Measurements from ENCODE around the gene RAB11FIP5.

Gene RAB11FIP5

DNA sequence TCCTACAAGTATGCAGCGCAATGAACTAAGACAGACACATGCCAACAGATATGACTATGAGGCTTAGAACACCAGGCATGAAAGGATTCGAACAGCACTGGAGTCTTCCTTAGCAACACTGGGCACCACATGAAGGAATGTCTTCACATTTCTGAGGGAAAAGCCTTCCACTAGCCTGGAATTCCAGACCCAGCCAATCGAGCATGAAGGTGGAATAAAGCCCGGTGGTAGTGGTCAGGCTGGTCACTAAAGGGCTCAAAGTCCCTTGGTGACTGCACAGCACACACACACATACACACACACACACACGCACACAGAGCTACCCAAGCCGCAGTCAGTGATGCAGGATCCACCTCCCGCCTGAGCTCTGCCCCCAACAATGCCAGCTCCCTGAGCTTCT, 21.6 kb downstream of the RAB11FIP5 start:
- DNase-seq (ENCODE audit: low read depth) = peak; percentile 83
- H3K4me3 ChIP-seq (ENCODE audit: low read length) = no peak overlapping the region
- TF ChIP-seq, protein P1, sequence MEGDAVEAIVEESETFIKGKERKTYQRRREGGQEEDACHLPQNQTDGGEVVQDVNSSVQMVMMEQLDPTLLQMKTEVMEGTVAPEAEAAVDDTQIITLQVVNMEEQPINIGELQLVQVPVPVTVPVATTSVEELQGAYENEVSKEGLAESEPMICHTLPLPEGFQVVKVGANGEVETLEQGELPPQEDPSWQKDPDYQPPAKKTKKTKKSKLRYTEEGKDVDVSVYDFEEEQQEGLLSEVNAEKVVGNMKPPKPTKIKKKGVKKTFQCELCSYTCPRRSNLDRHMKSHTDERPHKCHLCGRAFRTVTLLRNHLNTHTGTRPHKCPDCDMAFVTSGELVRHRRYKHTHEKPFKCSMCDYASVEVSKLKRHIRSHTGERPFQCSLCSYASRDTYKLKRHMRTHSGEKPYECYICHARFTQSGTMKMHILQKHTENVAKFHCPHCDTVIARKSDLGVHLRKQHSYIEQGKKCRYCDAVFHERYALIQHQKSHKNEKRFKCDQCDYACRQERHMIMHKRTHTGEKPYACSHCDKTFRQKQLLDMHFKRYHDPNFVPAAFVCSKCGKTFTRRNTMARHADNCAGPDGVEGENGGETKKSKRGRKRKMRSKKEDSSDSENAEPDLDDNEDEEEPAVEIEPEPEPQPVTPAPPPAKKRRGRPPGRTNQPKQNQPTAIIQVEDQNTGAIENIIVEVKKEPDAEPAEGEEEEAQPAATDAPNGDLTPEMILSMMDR (conservative IDR thresholded peaks at IDR 0.05; ENCODE audit: low read length) = no peak

DNA sequence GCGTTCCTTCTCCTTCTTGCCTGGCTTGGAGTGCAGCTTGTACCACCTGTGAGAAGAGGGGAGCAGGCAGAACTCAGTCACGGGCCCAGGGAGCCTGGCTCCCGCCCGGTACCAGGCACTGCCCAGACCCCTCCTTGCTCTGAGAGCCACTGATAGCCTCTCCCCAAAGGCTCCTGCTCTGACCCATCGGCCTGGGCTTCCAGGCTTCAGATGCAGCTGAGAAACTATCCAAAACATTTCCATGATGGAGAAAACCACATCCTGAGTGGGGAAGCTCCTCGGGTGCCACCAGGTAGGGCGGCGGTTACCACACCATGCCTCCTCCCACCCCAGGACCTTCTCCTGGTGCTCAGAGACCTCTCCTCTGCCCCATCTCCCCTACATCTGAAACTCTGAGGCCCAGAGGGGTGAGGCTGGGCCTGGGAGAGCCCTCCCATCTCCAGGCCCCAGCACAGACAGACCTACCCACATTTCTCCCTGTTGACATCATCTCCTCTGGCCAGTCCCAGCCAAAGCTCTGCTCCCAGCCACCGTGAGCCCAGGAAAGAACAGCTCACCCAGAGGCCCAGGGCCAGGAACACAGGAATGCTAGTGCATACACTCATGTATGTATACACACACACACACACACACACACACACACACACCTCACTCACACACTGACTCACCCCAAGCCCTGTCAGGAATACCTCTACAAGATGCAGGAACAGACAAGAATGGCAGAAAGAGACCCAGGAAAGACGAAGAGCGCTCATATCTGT, 23.3 kb downstream of the RAB11FIP5 start:
- TF ChIP-seq, protein P1 (conservative IDR thresholded peaks at IDR 0.05; ENCODE audit: low read length) = no peak
- peak overlapping the region; percentile 34 for H3K4me3 ChIP-seq (ENCODE audit: low read length)
- DNase-seq (ENCODE audit: low read depth) = peak; percentile 99

DNA sequence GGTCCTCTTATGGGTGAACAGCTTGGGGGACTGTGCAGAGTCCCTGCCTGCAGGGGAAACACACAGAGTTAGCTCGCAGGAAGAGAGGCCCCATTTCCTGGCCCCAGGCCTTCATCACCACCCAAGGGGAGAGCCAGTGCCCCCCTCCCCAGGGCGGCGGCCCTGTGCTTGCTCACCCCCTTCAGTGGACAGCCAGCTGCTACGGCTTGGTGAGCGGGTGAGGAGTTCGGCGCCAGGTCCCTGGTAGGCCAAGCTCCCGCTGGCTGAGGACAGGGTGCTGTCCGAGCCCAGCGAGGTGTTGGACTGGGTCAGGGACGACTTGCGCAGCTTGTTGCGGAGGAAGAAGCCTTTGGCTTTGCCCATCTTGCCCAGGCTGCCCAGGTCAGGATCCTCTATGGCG, 24.0 kb downstream of the RAB11FIP5 start:
- H3K4me3 ChIP-seq (ENCODE audit: low read length) = peak overlapping the region; percentile 34; the same call in 1 of the 2 replicates
- TF ChIP-seq, protein P1 (conservative IDR thresholded peaks at IDR 0.05; ENCODE audit: low read length) = no peak
- DNase-seq (ENCODE audit: low read depth) = no peak

DNA sequence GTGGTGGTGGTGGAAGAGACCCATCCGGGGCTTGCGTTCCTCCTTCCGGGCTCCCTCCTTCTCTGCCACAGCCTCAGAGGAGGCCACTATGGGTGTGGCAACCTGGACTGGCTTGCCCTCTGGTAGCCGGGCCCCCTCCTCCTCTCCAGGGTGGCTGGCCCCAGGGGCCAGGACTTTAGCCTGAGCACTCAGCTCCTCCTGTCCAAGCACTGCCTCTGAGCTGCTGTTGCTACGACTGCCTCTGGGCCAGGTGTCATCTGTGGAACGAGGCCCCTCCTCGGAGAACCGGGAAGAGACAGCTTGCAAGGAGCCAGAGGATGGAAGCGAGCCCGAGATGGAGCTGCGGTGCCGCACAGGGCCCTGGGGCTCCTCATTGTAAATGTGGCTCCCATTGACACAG, 24.5 kb downstream of the RAB11FIP5 start:
- TF ChIP-seq, protein P1 (conservative IDR thresholded peaks at IDR 0.05; ENCODE audit: low read length) = no peak
- DNase-seq (ENCODE audit: low read depth) = no peak
- no peak overlapping the region for H3K4me3 ChIP-seq (ENCODE audit: low read length)

DNA sequence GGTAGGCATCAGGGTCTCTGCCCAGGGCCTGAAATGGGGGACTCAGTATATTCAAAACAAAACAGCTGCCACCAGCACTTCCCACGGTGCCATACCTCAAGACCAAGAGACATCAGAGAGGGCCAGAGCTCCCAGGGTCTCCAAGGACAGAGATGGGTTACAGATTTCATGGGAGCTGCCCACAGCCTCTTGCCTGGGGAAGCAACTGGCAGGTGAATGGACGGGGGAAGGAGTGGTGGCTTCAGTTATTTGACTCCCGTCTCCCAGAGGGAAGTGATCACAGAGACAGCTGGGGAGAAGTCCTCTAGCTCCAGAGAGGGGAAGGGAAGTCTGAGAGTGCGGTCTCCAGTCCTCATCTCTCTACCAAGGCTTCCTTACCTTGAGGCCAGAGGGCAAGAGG, 25.4 kb downstream of the RAB11FIP5 start:
- no peak overlapping the region for H3K4me3 ChIP-seq (ENCODE audit: low read length)
- TF ChIP-seq, protein P1 (conservative IDR thresholded peaks at IDR 0.05; ENCODE audit: low read length) = no peak
- no peak for DNase-seq (ENCODE audit: low read depth)

DNA sequence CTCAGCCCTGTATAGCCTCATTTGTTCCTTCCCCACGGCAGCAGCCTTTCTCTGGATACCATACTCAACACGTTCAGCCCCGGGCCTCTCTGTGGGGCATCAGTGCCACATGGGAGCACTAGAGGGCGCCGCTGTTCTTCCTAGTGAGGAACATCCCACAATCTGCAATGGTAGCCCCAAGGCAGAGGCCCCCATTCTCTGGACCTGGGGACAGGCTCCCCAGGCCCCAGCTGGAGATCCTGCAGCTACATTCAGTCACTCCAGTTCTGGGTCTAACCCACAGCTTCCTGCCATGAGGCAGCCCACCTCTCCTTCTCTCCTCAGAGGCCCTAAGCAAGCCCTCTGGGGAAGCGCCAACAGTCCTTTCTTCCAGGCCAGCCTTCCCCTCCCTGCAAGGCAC, 27.1 kb downstream of the RAB11FIP5 start:
- TF ChIP-seq, protein P1 (conservative IDR thresholded peaks at IDR 0.05; ENCODE audit: low read length) = peak; percentile 93
- DNase-seq (ENCODE audit: low read depth) = peak; percentile 63
- no peak overlapping the region for H3K4me3 ChIP-seq (ENCODE audit: low read length)

DNA sequence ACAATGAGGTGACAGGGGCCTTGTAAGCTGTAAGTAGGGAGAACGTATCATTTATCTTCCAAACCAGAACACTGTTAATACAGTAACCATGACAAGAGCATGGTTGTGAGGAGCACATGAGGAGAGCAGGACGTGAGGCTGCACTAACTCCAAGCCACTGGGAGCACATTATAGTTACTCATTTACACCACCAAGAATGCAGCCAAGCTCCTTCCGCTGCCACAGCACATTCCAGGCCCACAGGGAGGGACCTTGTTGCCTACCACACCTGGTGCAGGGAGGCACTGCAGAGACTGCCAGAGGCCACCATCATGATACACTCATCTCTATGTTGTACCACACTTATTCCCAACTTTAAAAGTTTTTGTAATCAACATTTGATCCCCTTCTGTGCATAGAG, 27.8 kb downstream of the RAB11FIP5 start:
- TF ChIP-seq, protein P1 (conservative IDR thresholded peaks at IDR 0.05; ENCODE audit: low read length) = no peak
- no peak for DNase-seq (ENCODE audit: low read depth)
- H3K4me3 ChIP-seq (ENCODE audit: low read length) = no peak overlapping the region

Data from AG10803 (cell line).